ELR (cell line): ENCODE measurements around the gene KLK12.
A peak's percentile ranks its signal among the peaks of the same experiment; 100 is the strongest.

Experiments used
- DNase-seq: peaks from one replicate; pipeline ENCODE4 v3.0.0-alpha.2; 2015; ENCODE audit warnings: low read depth

Gene KLK12

DNA sequence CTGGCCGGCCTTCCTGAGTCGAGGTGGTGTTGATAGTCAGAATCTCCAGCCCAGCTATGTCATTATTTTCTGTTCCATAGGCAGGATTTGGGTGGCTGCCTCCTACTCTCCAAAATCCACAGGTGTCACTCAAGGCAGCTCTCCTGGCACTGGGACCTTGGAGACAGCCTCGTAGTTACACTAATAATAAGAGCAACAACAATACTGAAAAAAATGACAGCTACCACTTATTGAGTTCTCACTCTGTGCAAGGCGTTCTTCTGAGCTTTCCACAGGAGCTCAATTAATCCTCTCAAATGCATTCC, 12.2 kb upstream of the KLK12 start:
- no peak for DNase-seq

DNA sequence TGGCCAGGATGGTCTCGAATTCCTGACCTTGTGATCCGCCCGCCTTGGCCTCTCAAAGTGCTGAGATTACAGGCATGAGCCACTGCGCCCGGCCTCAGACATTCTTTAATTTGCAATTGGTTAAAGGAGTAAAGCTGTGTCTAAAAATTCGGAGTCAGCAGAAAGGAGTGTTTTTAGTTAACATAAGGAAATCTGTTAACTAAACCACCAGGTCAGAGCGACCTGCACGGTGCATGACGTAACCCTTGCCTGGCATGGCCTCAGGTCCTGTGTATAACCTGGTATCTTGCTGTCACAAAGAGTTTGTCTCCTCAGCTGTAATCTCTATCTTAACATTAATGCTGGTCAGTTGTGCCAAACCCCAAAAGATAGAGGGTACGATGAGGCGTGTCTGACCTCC, 9.5 kb upstream of the KLK12 start:
- DNase-seq, result no peak

DNA sequence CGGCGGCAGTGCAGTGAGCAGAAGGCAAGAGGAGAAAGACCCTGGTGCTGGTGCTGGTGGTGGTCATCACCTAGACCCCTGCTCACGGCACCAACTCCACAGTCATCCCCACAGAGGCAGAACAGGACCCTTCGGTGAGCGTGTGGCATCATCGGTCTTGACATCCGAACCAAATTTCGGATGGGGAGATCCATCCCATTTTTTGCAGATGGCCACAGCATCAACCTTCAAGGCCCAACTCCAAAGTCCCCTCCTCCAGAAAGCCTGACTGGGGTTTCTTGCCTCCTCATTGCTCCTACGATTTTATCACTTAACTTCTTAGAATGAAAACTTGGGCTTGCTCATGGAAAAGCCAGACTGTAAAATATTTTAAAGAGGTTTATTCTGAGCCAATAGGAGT, 8.7 kb upstream of the KLK12 start:
- no peak for DNase-seq

DNA sequence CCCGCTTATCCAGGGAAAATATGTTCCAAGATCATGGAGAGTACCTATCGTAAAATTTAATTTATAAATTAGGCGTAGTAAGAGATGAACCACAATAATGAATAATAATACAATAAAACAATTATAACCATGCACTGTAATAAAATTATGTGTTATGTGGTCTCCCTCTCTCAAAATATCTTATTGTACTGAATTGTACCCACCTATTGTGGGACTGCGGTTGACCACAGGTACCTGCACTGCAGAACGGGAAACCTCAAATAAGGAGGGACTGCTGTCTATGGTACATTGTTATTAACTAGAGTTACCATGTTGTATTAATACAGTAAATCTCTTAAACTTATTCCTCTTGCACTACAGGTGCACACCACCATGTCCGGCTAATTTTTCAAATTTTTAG, 5.3 kb upstream of the KLK12 start:
- no peak for DNase-seq

DNA sequence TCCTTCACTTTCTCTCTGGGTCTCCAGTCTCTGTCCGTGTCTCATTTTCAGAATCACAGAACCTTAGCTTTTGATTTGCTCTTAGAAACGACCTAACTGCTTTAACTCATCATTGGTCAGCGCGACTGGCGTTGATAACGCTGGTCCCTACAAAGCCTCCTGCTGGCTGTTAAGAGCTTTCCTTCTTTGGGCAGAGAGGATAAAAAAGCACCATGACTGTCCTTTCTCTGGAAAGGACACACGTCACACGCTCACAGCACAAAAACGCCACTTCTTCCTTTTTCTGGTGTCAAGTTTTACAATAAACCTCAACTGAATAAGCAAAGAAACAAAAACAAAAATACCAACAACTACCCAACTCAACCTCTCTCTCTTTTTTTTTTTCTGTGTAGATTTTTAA, 1.7 kb upstream of the KLK12 start:
- peak; percentile 20 for DNase-seq

DNA sequence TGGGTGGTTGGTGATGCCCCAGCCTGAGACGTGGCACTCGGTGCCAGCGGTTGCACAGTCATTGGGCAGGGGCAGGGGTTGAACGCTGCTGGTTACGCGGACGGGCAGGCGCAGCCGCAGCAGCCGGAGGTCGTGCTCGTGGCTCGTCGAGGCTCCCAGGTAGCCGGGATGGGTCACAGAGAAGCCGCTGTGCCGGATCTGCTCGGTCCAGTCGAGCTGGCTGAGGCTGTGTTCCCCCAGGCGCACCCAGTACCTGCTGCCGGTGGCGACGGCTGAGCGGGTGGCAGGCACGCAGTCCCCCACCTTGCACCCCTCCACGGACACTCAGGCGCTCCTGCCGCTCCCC, 2.9 kb downstream of the KLK12 start:
- no peak for DNase-seq

DNA sequence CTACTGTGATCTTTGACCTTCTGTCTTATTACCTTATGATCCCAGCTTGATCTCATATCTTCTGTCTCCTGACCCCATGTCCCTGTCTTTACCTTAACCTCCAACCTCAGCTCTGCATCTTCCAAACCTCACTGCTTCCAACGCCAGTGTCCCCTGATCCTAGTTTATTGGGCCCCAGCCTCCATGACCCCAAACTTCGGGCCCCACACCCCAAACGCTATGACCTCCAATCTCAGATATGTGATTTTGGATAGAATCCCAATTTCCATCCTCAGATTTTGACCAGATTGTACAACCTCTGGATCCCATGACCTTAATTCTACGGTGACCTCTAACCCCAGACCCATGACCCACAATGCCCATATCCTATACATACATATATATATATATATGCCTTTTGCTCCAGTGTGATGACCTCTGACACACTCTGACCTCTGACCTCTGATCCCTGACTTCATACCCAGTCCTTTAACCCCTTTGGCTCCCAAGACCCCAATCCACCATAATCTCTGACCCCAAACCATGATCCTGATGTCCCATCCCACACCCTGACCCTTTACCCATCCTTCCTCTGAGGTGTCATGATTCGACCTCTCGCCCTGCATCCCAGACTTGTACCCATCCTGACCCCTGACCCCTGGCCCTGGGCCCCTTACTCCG, 3.5 kb downstream of the KLK12 start:
- no peak for DNase-seq

DNA sequence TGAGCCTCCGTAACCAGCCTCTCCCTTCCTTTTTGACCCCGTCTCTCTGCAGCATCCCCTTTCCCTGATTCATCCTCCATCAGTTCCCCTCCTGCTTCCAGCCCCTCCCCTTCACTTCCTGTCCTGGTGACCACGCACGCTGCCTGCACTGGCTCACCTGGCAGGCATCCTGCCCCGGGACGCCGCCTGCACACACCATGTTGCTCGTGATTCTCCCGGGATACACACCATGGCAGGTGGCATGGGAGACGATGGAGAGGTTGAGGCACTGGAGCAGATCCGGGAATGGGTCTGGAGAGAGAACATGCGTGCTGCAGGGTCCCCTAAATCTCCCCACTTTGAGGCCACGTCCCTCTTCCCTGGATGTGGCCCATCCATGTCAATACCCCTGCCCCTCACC, 4.2 kb downstream of the KLK12 start:
- no peak for DNase-seq

DNA sequence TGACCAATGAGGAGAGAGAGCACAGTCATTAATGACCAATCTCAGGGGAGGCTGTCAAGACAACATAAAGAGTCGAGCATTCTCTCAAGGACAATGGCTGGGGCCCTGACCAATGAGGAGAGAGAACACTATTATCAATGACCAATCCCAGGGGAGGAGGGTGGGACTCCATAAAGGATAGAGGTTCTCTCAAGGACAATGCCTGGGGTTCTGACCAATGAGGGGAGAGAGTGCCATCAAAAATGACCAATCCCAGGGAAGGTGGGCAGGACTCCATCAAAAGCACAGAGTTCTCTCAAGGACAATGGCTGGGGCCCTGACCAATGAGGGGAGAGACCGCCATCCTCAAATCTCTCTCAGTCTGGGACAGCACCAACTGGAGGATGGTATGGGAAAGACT, 5.1 kb downstream of the KLK12 start:
- peak; percentile 6 for DNase-seq

DNA sequence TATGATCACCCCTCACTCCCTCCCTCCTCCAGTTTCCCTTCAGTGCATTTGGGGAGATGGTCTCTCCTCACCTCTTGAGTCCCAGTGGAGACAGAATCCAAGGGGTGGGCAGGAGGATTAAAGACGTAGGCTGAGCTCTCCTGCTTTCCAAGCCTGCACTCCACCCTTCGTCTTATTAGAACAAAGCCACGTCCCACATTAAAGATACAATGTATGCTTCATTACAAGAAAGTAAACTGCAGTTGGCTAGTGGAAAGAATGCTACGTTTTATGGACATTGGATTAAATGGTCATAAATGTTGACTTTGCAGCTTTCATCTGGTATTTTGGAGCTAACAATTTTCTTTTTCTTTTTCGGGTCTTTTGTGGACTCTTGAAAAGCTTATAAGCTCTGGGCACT, 6.9 kb downstream of the KLK12 start:
- DNase-seq, result no peak

DNA sequence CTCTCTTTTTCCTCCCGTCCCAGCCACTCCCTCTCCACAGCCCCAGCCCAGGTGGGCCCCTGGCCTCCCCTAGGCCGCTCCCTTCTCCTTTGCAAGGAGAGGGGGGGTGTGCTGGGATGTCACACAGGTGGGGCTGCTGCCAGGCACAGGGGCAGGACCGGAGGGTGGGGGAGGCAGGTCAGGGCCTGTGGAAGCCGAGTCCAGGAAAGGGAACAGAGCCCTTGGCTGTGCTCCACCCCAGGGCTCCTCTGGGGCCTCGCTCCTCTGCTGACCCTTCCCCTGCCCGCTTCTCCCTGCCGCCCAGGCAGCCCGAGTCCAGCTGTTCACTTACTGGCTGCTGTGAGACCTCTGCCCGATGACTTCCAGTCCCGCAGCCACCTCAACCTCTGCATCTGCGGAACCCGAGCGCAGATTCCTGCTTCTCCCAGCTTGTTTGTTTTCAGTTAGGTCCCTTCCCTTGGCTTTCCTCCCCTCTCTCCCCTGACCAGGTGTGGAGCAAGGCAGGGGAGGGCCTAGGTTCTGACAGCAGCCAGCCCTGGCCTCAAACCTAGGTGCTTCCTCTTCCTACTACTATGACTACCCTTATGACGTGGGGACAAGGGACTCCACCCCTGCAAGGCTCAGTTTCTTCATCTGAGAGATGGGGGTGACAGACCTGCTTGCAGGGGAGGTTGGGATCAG, 7.5 kb downstream of the KLK12 start:
- DNase-seq, result no peak

DNA sequence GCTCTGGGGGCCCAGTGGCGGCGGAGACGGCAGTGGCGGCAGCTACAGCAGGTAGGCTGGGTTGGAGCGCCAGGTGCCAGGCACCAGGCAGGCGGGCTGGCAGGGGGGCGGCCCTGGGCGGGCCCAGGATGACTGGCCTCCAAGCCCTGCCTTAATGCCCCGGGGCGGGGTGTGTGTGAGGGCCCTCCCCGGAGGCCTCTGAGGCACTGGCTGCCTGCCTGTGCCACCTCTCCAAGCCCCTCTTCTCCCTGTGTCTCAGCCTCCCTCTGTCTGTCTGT, 8.3 kb downstream of the KLK12 start, which contains the start of gene KLK11:
KLK11 (minus strand) TSS at position 63 of the 278 bp plus-strand sequence. CDS start 985 bp downstream, outside the sequence.
- DNase-seq, result no peak

DNA sequence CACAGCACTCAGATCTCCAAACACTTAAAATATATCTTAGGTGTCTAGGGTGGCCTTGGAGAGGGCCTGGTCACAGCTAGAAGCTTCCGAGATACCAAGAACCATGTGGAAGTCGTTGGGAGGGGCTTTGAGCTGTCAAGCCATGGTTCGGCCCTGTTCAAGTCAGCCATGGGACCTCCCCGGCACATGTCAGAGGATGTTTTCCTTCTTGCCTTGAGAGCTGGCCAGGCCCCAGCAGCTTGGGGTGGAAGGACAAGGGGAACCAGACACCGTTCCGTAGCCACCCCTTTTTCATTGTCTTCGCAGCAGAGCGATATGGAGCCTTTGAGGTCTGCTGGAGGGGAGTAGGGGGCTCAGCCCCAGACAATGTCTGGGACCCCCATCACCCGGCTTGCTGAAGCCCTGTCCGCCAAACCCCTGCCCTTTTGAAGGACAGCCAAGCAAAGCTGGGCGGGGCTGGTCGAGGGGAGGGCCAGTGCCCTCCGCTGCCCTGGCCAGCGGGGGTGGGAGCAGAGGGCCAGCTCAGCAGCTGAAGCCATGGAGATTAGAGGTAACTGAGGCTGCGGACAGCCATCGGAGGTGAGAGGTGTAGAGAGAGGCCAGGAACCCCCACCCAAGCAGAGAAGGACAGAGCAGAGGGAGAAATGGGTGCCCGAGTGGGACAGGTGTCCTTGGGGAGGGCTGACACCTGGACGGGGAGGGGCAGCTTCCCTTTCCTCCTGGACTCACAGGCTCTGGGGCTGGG, 8.8 kb downstream of the KLK12 start:
- DNase-seq, result no peak

DNA sequence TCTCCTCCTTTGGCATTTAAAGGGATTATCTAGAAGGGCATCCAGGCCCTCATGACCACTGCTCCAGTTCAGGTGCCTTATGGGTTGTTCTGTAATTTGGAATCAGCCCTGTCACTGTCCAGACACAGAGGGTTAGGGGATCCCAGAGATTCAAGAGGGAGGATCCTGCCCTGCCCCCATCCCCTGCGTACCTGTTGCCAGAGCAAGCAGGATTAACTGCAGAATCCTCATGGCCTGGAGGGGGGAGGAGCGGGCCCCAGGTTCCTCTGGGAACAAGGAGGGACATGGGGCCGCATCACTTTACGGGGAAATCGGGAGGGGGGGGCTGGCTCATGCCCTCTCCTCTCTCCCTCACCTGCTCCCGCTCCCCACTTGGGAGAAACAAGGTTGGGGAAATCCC, 9.4 kb downstream of the KLK12 start:
- no peak for DNase-seq

DNA sequence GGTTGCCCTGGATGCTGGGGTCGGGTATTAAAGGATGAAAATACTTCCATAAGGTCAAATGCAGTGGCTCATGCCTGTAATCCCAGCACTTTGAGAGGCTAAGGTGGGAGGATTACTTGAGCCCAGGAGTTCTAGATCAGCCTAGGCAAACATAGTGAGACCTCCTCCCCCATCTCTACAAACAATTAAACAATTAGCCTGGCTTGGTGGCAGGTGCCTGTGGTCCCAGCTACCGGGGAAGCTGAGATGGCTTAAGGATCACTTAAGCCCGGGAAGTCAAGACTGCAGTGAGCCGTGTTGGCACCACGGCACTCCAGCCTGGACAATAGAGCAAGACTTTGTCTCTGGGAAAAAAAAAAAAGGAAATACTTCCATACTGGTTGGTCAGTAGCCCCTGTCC, 9.9 kb downstream of the KLK12 start:
- no peak for DNase-seq

DNA sequence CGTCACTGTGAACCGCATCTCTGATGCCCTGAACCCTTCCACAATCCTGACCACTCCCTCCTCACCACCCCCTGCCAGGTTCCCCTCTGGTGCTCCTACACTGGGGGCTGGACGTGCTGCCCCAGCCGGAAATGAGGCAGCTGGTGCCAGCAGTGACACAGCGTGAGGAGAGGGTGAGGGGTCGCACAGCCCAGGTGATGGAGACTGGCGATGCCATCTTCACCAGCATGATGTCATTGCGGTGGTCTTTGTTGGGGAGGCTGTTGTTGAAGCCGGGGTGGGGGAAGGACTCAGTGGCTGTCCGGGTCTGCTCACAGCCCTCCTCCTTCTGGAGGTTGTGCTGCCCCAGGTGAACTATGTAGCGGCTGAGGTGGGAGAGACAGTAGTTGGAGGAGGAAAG, 10.9 kb downstream of the KLK12 start:
- no peak for DNase-seq

DNA sequence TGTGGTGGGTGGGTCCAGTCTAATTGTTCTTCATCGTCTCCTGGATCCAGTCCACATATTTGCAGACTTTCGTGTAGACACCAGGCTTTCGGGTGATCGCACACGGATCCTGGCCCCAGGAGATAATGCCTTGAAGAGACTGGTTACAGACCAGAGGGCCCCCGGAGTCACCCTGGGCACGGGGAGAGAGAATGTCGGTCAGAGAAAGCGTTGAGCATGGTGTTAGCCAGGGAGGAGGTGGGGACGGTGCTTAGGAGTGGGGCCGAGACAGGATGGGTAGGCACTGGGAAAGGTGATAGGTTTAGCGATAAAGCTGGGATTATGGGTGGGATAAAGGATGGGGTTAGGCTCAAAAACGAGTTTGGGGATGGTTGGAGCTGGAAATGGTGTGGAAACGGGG, 12.3 kb downstream of the KLK12 start:
- DNase-seq, result no peak

DNA sequence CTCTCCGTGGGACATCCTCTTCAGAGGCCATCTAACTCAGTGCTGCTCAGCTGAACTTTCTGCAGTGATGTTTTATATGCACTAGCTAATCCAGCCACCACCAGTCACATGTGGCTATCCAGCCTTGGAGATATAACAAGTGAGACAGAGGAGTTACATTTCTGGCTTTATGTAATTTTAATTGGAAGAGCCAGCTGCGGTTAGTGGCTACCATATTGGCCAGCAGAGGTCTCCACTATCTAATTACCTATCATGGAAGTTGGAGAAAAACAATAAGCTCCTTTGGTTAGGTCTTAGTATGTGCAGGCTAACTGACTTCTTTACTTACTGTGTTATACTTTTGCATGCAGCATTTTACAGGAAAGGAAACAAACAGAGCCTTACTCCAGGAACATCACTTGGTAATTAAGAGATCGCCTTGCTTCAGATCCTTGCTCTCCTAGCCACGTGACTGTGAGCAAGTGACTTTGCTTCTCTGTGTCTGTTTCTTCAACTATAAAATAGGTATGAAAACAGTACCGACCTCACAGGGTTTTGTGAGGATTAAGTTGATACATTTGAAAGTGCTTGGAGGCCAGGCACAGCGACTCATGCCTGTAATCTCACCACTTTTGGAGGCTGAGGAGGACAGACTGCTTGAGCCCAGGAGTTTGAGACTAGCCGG, 13.7 kb downstream of the KLK12 start:
- peak; percentile 61 for DNase-seq

DNA sequence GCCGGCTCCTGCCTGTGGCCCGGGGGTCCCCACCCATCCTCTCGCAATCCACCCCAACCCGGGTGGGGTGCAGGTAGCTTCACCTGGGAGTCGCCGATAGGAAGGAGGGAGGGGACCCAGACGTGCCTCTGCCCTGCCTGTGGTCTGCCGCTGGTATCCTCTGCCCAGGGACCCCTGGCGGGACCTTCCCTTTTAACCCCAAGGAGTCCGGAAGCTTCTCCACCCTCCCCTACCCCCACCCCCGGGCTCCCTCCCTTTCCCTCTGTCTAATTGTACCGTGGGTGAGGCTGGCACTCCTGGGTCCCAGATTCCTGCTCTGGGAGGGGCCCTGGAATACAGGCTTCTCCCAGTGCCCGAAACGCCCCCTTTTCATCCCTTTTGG, 15.3 kb downstream of the KLK12 start, which contains the start of gene KLK10:
KLK10 (minus strand) TSS at position 166 of the 382 bp plus-strand sequence. CDS start 579 bp downstream, outside the sequence.
- no peak for DNase-seq

DNA sequence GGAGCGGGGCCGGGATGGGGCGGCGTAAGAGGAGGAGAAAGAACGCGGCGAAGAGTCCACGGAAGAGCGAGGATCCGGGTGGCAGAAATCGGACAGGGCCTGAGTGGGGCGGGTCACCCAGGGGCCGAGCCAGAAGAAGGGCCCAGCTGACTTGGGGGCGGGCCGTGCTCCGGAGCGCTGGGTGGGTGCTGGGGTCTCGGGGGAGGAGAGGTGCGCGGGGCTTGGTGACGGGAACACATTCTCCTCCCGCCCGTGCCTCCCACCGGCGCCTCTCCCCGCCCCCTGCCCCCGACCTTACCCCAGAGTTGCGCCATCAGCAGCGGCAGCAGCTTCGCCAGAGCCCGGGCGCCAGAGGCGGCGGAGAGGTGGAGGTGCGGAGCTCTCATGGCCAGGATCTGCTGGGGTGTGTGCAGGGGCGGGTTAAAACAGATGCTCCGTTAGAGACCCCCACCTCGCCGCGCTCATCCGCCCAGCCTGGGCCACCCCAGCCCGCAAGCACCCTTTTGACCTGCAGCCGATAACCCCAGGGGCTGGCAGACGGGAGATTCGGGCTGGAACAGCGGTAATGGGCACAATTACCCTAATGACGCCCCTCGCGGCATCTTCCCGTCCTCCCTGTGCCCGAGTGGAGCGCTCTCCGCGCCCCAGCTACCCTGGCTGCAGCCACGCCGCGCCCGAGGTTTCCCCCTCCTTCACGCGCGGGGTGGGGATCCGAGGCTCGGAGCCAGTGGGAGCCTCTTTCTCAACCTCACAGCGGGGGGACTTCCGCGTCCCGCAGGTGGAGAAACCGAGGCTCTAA, 15.9 kb downstream of the KLK12 start:
- no peak for DNase-seq

DNA sequence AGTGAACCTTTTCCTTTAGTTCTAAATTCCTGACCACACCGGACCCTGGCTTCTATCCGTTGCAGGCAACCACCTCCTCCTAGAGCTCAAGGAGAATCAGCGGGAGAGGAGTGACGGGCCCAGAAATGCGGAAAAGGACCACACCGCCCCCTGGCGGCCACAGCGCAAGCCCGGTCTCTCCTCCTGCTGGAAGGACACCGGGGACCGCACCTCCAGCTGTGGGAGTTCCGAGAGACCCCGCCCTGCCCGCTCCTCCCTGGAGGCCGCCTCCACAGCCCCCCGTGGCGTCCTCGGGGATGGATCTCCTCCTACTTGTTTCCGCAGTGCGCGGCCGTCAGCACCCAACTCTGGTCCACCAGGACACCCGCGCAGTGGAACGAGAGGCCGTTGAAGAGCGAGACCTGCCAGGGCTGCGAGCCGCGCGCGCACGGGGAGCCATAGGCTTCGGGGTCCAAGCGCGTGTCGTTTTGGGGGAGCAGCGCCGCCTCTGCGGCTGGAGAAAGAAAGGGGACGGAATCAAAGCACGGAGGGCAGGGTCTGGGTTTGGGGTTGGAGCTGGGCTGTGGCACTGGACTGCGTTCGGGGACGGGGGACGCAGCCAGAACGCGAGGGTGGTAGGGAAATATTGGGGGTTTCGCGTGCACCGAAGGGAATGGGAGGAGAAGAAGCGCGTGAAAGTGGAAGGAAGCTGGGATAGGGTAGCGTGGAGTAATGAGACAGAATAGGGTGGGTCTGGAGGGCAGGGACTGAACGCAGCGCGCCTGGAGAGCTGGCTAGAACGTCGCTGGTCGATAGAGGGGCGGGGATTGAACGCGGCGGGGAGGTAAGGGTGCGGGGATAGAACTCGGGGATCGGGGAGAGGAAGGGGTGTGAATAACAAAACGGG, 17.8 kb downstream of the KLK12 start:
- DNase-seq, result peak; percentile 41
